MM.1S (cell line): ENCODE results near the gene VANGL2.

Experiments
- EZH2 ChIP-seq: fragments of 300-600 bp; sonication (generic); optimal IDR thresholded peaks from 2 replicates; pipeline ENCODE3; 2017; ENCODE audit warnings: low read depth, mild to moderate bottlenecking, antibody characterized with exemption, low read length, mixed read lengths
- TF ChIP-seq, protein P1 (sequence below): fragments of 300-600 bp; sonication (generic); IDR thresholded peaks from 2 replicates; pipeline ENCODE4 v1.5.1; 2016; ENCODE audit warnings: antibody characterized with exemption, low read length, mixed read lengths

DNA sequence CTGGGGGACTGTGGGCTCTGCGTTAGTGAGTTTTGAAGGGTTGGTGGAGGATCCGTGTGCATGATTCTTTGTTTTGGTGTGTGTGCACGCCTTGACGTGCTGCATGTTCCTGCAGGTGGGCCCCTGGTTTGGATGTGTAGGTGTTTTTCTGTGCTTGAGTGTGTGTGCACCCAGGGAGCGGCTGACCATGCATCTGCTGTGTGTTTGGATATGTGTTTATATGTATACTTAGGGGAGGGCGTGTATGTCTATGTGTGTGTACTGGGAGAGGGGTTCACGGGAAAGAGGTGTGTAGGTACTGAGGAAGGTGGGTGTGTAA lies 1.1 kb downstream of the VANGL2 start:
- TF ChIP-seq, protein P1, sequence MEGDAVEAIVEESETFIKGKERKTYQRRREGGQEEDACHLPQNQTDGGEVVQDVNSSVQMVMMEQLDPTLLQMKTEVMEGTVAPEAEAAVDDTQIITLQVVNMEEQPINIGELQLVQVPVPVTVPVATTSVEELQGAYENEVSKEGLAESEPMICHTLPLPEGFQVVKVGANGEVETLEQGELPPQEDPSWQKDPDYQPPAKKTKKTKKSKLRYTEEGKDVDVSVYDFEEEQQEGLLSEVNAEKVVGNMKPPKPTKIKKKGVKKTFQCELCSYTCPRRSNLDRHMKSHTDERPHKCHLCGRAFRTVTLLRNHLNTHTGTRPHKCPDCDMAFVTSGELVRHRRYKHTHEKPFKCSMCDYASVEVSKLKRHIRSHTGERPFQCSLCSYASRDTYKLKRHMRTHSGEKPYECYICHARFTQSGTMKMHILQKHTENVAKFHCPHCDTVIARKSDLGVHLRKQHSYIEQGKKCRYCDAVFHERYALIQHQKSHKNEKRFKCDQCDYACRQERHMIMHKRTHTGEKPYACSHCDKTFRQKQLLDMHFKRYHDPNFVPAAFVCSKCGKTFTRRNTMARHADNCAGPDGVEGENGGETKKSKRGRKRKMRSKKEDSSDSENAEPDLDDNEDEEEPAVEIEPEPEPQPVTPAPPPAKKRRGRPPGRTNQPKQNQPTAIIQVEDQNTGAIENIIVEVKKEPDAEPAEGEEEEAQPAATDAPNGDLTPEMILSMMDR = no peak
- no peak for TF ChIP-seq EZH2
